Right atrium auricular region (tissue), 2 donors: ENCODE results near the gene LIPT2. TPM values are rescaled to one million over a fixed set of nuclear protein-coding genes. Genes with fewer than 3 reads are reported as not detected.

ENCODE experiments used
- DNase-seq: peaks from one replicate; pipeline ENCODE4 v3.0.0-alpha.2; 2019; ENCODE audit warnings: low spot score
- H3K27ac ChIP-seq, 2 donors: fragments of 200-600 bp; sonication (generic); 1 replicate in 1 of 2; 2 replicates in 1 of 2; pipeline ENCODE4 v1.5.1; 2016 to 2019
- H3K27me3 ChIP-seq, 2 donors: fragments of 200-600 bp; sonication (generic); one replicate each; pipeline versions ENCODE4 v1.5.1 to v1.6.0; 2017 to 2019
- H3K36me3 ChIP-seq: fragments of 200-600 bp; sonication (generic); one replicate; pipeline ENCODE4 v1.5.1; 2016
- H3K4me1 ChIP-seq, 2 donors: fragments of 200-600 bp; sonication (generic); one replicate each; pipeline versions ENCODE4 v1.5.1 to v1.6.0; 2017 to 2019
- H3K4me3 ChIP-seq, 2 donors: fragments of 200-600 bp; sonication (generic); 1 replicate in 1 of 2; 2 replicates in 1 of 2; pipeline ENCODE4 v1.5.1; 2017 to 2019; ENCODE audit warnings: mild to moderate bottlenecking in 1 of 2, moderate library complexity in 1 of 2
- H3K9me3 ChIP-seq, 2 donors: fragments of 200-600 bp; sonication (generic); one replicate each; pipeline ENCODE4 v1.5.1; 2019
- CTCF ChIP-seq, 2 donors: fragments of 200-600 bp; sonication (generic); IDR thresholded peaks; one replicate each; pipeline ENCODE4 v1.5.1; 2019; ENCODE audit warnings: antibody characterized with exemption in 2 of 2
- total RNA-seq, 2 donors: library from RNA; depleted of rRNA; stranded (reverse); fragments of >200 nt; gene quantifications; one replicate each; pipeline ENCODE4 v1.1.0, GENCODE V29; 2016

LIPT2 gene
- total RNA-seq, 2 donors from 2014 or later, result 2.9 to 4.8 TPM

DNA sequence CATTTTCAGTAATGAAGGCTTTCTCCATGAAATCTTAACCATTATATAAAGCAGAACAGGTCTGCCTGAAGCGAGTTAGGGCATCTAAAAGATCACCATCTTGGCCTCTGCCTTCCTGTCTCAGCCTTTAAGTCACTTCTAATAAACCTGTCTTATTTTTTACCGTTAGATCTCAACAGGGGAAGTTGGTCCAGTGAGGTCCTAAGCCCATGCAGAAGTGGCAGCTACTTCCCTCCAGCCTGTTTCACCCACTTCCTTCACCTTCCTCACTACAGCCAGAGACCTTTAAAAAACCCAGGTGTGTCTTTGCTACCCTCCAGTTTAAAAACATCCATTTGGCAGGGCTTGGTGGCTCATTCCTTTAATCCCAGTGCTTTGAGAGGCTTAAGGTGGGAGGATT lies 14.1 kb upstream of the LIPT2 start:
- no peak for TF ChIP-seq CTCF (IDR thresholded peaks at IDR 0.05)
- no peaks in the 10 kb centered on the region for H3K4me1 ChIP-seq
- no peak for DNase-seq
- no peaks in the 10 kb centered on the region for H3K36me3 ChIP-seq
- peaks cover 0 to 2% of the 10 kb centered on the region in 2 donors for H3K9me3 ChIP-seq
- H3K4me3 ChIP-seq, result no peak overlapping the region
- no peak overlapping the region for H3K27ac ChIP-seq
- H3K27me3 ChIP-seq, result no peaks in the 10 kb centered on the region

- Histone ChIP-seq H3K4me3 (no peak overlapping the region), H3K4me1 (no peaks in the 10 kb centered on the region), H3K27ac (no peak overlapping the region), H3K9me3 (peaks cover 0 to 7% of the 10 kb centered on the region in 2 donors), H3K27me3 (no peaks in the 10 kb centered on the region), H3K36me3 (no peaks in the 10 kb centered on the region)
- TF ChIP-seq CTCF (IDR thresholded peaks at IDR 0.05), result no peak
- no peak for DNase-seq
Measured at GRCh38 chr11:74506823-74507222, 13.3 kb upstream of the LIPT2 start.

DNA sequence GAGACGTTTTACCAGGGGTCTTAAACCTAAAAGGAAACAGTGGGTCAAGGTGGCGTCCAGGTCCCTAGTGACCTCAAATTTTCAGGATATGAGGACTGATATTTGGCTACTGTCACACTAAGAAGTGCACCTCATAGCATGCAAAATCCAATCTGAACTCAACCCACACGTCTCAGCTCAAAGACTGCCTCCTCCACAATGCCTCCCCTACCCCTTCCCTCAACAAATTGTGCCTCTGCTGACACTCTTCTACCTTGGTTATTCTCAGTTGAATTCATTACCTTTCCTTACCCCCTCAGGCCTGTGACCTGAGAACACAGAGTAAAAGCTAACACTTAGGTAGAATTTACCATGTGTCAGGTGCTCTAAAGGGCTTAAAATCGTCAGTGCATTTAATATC lies 12.4 kb upstream of the LIPT2 start:
- peaks cover 0 to 7% of the 10 kb centered on the region in 2 donors for H3K9me3 ChIP-seq
- H3K27me3 ChIP-seq, result no peaks in the 10 kb centered on the region
- TF ChIP-seq CTCF (IDR thresholded peaks at IDR 0.05), result no peak
- H3K4me3 ChIP-seq, result no peak overlapping the region
- H3K27ac ChIP-seq, result no peak overlapping the region
- no peaks in the 10 kb centered on the region for H3K4me1 ChIP-seq
- no peak for DNase-seq
- H3K36me3 ChIP-seq, result no peaks in the 10 kb centered on the region

DNA sequence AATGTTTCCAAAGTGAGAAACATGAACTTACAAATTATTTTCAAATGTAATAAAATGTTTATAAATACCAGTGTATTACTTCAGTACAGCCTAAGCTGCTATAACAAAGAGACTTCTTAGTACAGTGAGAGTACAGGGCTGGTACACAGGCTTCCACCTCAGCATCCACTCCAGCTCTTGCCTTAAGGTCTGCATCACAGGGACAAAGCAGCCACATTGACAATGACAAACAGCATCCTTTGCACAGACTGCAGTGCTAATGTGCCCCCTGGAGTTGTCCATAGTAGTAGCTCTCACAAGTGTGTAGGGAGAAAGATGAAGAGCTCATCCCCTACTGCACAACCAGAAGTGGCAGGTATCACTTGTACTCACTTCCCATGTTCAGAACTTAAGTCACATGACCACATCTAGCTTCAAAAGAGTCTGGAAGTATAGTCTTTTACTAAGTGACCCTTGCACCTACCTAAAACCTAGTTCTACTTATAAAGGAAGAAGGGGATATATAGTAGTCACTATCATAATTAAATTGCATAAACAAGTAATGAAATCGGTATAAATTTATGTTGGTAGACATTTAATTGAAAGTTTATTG lies 10.7 kb upstream of the LIPT2 start:
- no peak overlapping the region for H3K27ac ChIP-seq
- no peaks in the 10 kb centered on the region for H3K36me3 ChIP-seq
- no peaks in the 10 kb centered on the region for H3K27me3 ChIP-seq
- DNase-seq, result no peak
- H3K4me1 ChIP-seq, result no peaks in the 10 kb centered on the region
- TF ChIP-seq CTCF (IDR thresholded peaks at IDR 0.05), result no peak
- H3K9me3 ChIP-seq, result peaks cover 0 to 7% of the 10 kb centered on the region in 2 donors
- H3K4me3 ChIP-seq, result no peak overlapping the region

- no peak overlapping the region for H3K27ac ChIP-seq
- H3K4me3 ChIP-seq, result no peak overlapping the region
Measured at GRCh38 chr11:74494916-74495315, 1.4 kb upstream of the LIPT2 start.

More at GRCh38 chr11:74494916-74495315, 1.4 kb upstream of the LIPT2 start:
- no peaks in the 10 kb centered on the region for H3K27me3 ChIP-seq
- H3K4me1 ChIP-seq, result peaks cover 0 to 11% of the 10 kb centered on the region in 2 donors
- no peak for TF ChIP-seq CTCF (IDR thresholded peaks at IDR 0.05)
- H3K9me3 ChIP-seq, result no peaks in the 10 kb centered on the region
- no peaks in the 10 kb centered on the region for H3K36me3 ChIP-seq
- no peak for DNase-seq
